DMS79 treated with DMSO at 0.1 percent for 48 hours (cell line): Measurements from ENCODE around the gene CUEDC1.
"Not testable (repeated sequence)": the region's sequence is repeated elsewhere in the genome, so short reads cannot be mapped to it uniquely, and the experiment has no call there.

Experiments
- DNase-seq: peaks from one replicate; lab custom pipeline; 2025; lab: John Stamatoyannopoulos, UW

Gene CUEDC1

GRCh38 chr17:57984936-57985674, 29.9 kb upstream of the CUEDC1 start:
- DNase-seq = no peak

GRCh38 chr17:57984261-57984890, 29.2 kb upstream of the CUEDC1 start:
- no peak for DNase-seq

GRCh38 chr17:57983446-57983845, 28.2 kb upstream of the CUEDC1 start:
- no peak for DNase-seq

GRCh38 chr17:57982452-57983170, 27.4 kb upstream of the CUEDC1 start:
- DNase-seq = no peak

- DNase-seq = no peak
Observed at GRCh38 chr17:57980522-57980921, 25.3 kb upstream of the CUEDC1 start.

GRCh38 chr17:57979076-57979475, 23.9 kb upstream of the CUEDC1 start:
- no peak for DNase-seq

- no peak for DNase-seq
Observed at GRCh38 chr17:57976594-57976993, 21.4 kb upstream of the CUEDC1 start.

GRCh38 chr17:57975044-57975443, 19.8 kb upstream of the CUEDC1 start:
- DNase-seq = no peak

GRCh38 chr17:57974053-57974824, 19.0 kb upstream of the CUEDC1 start:
- DNase-seq = not testable (repeated sequence)

- no peak for DNase-seq
Observed at GRCh38 chr17:57972151-57972550, 16.9 kb upstream of the CUEDC1 start.

GRCh38 chr17:57971572-57971971, 16.4 kb upstream of the CUEDC1 start:
- no peak for DNase-seq

GRCh38 chr17:57970710-57971109, 15.5 kb upstream of the CUEDC1 start:
- no peak for DNase-seq

GRCh38 chr17:57968456-57968855, 13.2 kb upstream of the CUEDC1 start:
- no peak for DNase-seq

- no peak for DNase-seq
Observed at GRCh38 chr17:57966875-57967274, 11.7 kb upstream of the CUEDC1 start.

GRCh38 chr17:57966246-57966645, 11.0 kb upstream of the CUEDC1 start:
- DNase-seq = no peak

- DNase-seq = no peak
Observed at GRCh38 chr17:57965521-57966160, 10.4 kb upstream of the CUEDC1 start.

GRCh38 chr17:57963149-57963511, 7.9 kb upstream of the CUEDC1 start:
- no peak for DNase-seq

- DNase-seq = no peak
Observed at GRCh38 chr17:57962279-57963148, 7.3 kb upstream of the CUEDC1 start.

GRCh38 chr17:57959929-57960328, 4.7 kb upstream of the CUEDC1 start:
- DNase-seq = no peak

GRCh38 chr17:57958391-57958790, 3.2 kb upstream of the CUEDC1 start:
- not testable (repeated sequence) for DNase-seq

- DNase-seq = no peak
Observed at GRCh38 chr17:57957886-57958285, 2.7 kb upstream of the CUEDC1 start.
